Astrocyte of the cerebellum (primary cell): ENCODE data around the gene CCDC181.

Experiments used
- DNase-seq: peaks from one replicate; pipeline ENCODE4 v3.0.0-alpha.2; 2011; ENCODE audit warnings: low read depth
- H3K4me3 ChIP-seq: 2 replicates; pipeline ENCODE4 v1.5.1; 2011; ENCODE audit warnings: mild to moderate bottlenecking, low read depth, low read length, moderate library complexity
- in situ Hi-C: cut with HindIII; loops from 2 replicates; pipeline ENCODE4 v1.10.0; 2017; ENCODE audit warnings: low sequenced_read_pairs
- TF ChIP-seq, protein P1 (sequence below): IDR thresholded peaks from 2 replicates; pipeline ENCODE4 v1.5.1; 2012; ENCODE audit warnings: low read length, low read depth, moderate library complexity, mild to moderate bottlenecking; ENCODE audit errors: missing control alignments

Gene CCDC181

GRCh38 chr1:169395955-169396354 lies 31.3 kb downstream of the CCDC181 start:
- in situ Hi-C loops = no loop called here
- TF ChIP-seq, protein P1, sequence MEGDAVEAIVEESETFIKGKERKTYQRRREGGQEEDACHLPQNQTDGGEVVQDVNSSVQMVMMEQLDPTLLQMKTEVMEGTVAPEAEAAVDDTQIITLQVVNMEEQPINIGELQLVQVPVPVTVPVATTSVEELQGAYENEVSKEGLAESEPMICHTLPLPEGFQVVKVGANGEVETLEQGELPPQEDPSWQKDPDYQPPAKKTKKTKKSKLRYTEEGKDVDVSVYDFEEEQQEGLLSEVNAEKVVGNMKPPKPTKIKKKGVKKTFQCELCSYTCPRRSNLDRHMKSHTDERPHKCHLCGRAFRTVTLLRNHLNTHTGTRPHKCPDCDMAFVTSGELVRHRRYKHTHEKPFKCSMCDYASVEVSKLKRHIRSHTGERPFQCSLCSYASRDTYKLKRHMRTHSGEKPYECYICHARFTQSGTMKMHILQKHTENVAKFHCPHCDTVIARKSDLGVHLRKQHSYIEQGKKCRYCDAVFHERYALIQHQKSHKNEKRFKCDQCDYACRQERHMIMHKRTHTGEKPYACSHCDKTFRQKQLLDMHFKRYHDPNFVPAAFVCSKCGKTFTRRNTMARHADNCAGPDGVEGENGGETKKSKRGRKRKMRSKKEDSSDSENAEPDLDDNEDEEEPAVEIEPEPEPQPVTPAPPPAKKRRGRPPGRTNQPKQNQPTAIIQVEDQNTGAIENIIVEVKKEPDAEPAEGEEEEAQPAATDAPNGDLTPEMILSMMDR = no peak
- no peak for DNase-seq
- no peak overlapping the region for H3K4me3 ChIP-seq

GRCh38 chr1:169392406-169392805 lies 34.9 kb downstream of the CCDC181 start:
- no peak for DNase-seq
- H3K4me3 ChIP-seq = no peak overlapping the region
- in situ Hi-C loops = no loop called here
- TF ChIP-seq, protein P1 = no peak

GRCh38 chr1:169390303-169390702 lies 37.0 kb downstream of the CCDC181 start:
- DNase-seq = no peak
- in situ Hi-C loops = no loop called here
- no peak overlapping the region for H3K4me3 ChIP-seq
- TF ChIP-seq, protein P1 = no peak

DNA sequence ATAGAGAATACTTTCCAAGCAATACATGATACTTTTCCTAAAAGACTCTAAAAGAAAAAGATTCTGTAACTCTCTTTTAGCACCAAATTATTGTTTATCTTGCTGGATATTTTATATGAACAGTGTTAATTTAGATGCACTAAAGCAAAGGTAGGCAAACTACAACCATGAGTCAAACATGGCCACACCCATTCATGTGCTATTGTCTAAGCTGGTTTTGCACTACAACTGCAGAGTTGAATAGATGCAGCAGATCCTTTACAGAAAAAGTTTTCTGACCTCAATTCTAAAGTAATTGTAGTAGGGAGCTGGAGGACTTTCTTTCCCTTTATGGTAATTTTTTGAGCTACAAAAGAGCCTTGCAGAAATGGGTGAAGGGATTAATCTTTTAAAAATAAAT lies 39.9 kb downstream of the CCDC181 start:
- TF ChIP-seq, protein P1 = no peak
- no peak for DNase-seq
- in situ Hi-C loops = no loop called here
- no peak overlapping the region for H3K4me3 ChIP-seq

- no peak overlapping the region for H3K4me3 ChIP-seq
- in situ Hi-C loops = no loop called here
- TF ChIP-seq, protein P1 = no peak
- no peak for DNase-seq
These were observed 43.8 kb downstream of the CCDC181 start for GRCh38 chr1:169383449-169383848.

DNA sequence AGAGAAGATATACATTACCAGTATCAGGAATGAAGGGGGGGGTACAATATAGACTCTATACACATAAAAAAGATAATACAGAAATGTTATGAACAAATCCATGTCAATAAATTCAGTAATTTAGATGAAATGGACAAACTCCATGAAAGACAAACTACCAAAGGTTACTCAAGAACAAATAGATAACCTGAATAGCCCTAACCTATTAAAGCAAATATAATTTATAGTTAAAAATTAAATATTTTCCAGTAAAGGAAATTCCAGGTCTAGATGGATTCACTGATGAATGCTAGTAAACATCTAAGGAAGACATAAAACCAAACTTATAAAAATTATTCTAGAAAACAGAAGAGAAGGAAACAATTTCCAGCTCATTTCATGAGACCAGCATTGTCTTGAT lies 46.1 kb downstream of the CCDC181 start:
- no peak for DNase-seq
- in situ Hi-C loops = no loop called here
- H3K4me3 ChIP-seq = no peak overlapping the region
- TF ChIP-seq, protein P1 = no peak

DNA sequence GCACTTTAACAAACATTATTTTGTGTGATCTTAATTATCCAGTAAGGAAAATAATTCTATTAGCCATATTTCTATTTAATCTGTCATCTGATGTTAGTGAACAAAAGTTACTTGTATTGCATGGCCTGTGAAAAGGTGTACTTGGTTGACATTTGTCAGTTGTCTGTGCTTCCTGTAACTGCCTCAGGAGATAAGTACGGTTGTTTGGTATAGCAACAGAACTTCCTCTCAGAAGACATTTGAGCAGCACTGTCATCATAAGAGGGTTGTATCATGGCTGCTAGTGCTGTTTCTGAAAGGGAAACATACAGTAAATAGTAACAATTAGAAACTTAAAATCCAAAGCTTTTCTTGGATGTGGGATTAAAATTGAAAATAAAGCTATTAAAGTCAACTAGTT lies 55.9 kb downstream of the CCDC181 start:
- in situ Hi-C loops = no loop called here
- no peak overlapping the region for H3K4me3 ChIP-seq
- DNase-seq = no peak
- TF ChIP-seq, protein P1 = no peak
